ENCODE results near the gene FAM3C. TPM values are rescaled to one million over a fixed set of nuclear protein-coding genes. Genes with fewer than 3 reads are reported as not detected.
"Not testable (repeated sequence)": the region's sequence is repeated elsewhere in the genome, so short reads cannot be mapped to it uniquely, and the experiment has no call there.

The FAM3C gene
- total RNA-seq, result 51.0 TPM
- long read RNA-seq, transcript FAM3C-201 (10 exons, 2,508 nt), result major isoform, 116 of 134 reads
- long read RNA-seq, partial matches to known transcripts, result 7 of 134 reads
- long read RNA-seq, other reads (novel, unspliced or antisense), result 11 of 134 reads

- peak; percentile 95 for DNase-seq (ENCODE audit: low spot score)
- intact Hi-C loops (cut with DNase I), result loop anchor here (5.0 kb wide), 1 partner anchor 41 kb away; no protein-coding TSS in a partner anchor
These were observed at the start of gene FAM3C for GRCh38 chr7:121395961-121396757. FAM3C (minus strand) TSS chr7:121396308; CDS start chr7:121382969, 13,339 bp downstream.

- intact Hi-C loops (cut with DNase I), result no loop called here
- DNase-seq (ENCODE audit: low spot score), result no peak
These were observed 46.7 kb upstream of the FAM3C start for GRCh38 chr7:121442845-121443244.

- intact Hi-C loops (cut with DNase I), result no loop called here
- no peak for DNase-seq (ENCODE audit: low spot score)
These were observed 44.9 kb upstream of the FAM3C start for GRCh38 chr7:121440857-121441503.

GRCh38 chr7:121438043-121438955 is 42.2 kb upstream of the FAM3C start:
- intact Hi-C loops (cut with DNase I), result loop anchor here (5.0 kb wide), 1 partner anchor 41 kb away; the partner anchor contains the start of gene FAM3C
- DNase-seq (ENCODE audit: low spot score), result peak; percentile 89

- intact Hi-C loops (cut with DNase I), result loop anchor here (5.0 kb wide), 1 partner anchor 40 kb away; the partner anchor contains the start of gene FAM3C
- no peak for DNase-seq (ENCODE audit: low spot score)
These were observed 41.4 kb upstream of the FAM3C start for GRCh38 chr7:121437470-121437869.

GRCh38 chr7:121436688-121437087 is 40.6 kb upstream of the FAM3C start:
- intact Hi-C loops (cut with DNase I), result loop anchor here (5.0 kb wide), 1 partner anchor 39 kb away; the partner anchor contains the start of gene FAM3C
- no peak for DNase-seq (ENCODE audit: low spot score)

- intact Hi-C loops (cut with DNase I), result loop anchor here (5.0 kb wide), 1 partner anchor 39 kb away; the partner anchor contains the start of gene FAM3C
These were observed 40.0 kb upstream of the FAM3C start for GRCh38 chr7:121436136-121436535.

GRCh38 chr7:121433775-121434174 is 37.7 kb upstream of the FAM3C start:
- DNase-seq (ENCODE audit: low spot score), result no peak
- intact Hi-C loops (cut with DNase I), result no loop called here

More at GRCh38 chr7:121436136-121436535, 40.0 kb upstream of the FAM3C start:
- DNase-seq (ENCODE audit: low spot score), result no peak

GRCh38 chr7:121432486-121432885 is 36.4 kb upstream of the FAM3C start:
- DNase-seq (ENCODE audit: low spot score); intact Hi-C loops (cut with DNase I): not testable (repeated sequence)

- no peak for DNase-seq (ENCODE audit: low spot score)
- intact Hi-C loops (cut with DNase I), result no loop called here
These were observed 35.9 kb upstream of the FAM3C start for GRCh38 chr7:121431996-121432395.

- DNase-seq (ENCODE audit: low spot score), result no peak
- intact Hi-C loops (cut with DNase I), result no loop called here
These were observed 35.4 kb upstream of the FAM3C start for GRCh38 chr7:121431389-121431995.

- intact Hi-C loops (cut with DNase I), result no loop called here
- DNase-seq (ENCODE audit: low spot score), result no peak
These were observed 34.5 kb upstream of the FAM3C start for GRCh38 chr7:121430558-121430957.

- no peak for DNase-seq (ENCODE audit: low spot score)
- intact Hi-C loops (cut with DNase I), result no loop called here
These were observed 33.7 kb upstream of the FAM3C start for GRCh38 chr7:121429798-121430197.

- no peak for DNase-seq (ENCODE audit: low spot score)
- intact Hi-C loops (cut with DNase I), result no loop called here
These were observed 32.9 kb upstream of the FAM3C start for GRCh38 chr7:121428855-121429489.

GRCh38 chr7:121421743-121422142 is 25.6 kb upstream of the FAM3C start:
- intact Hi-C loops (cut with DNase I); DNase-seq (ENCODE audit: low spot score): not testable (repeated sequence)

- no peak for DNase-seq (ENCODE audit: low spot score)
- intact Hi-C loops (cut with DNase I), result no loop called here
These were observed 24.9 kb upstream of the FAM3C start for GRCh38 chr7:121420976-121421375.

GRCh38 chr7:121419201-121420148 is 23.4 kb upstream of the FAM3C start:
- DNase-seq (ENCODE audit: low spot score), result no peak
- intact Hi-C loops (cut with DNase I), result no loop called here
